Measurements from ENCODE around the gene NMNAT1. TPM values are rescaled to one million over a fixed set of nuclear protein-coding genes. Genes with fewer than 3 reads are reported as not detected.
"Not testable (repeated sequence)": the region's sequence is repeated elsewhere in the genome, so short reads cannot be mapped to it uniquely, and the experiment has no call there.

The NMNAT1 gene
- polyA plus RNA-seq, 2 of the 4 experiments (the other 2 are of a cell fraction), result 3.2 to 4.9 TPM

- no peak overlapping the region for H3K4me3 ChIP-seq
- DNase-seq (ENCODE audit: low read depth in 1 of 2, low spot score in 1 of 2) (no peak), FAIRE-seq (no peak), ATAC-seq (no peak)
- TF ChIP-seq KDM5A (IDR thresholded peaks at IDR 0.05), result no peak
- TF ChIP-seq ZC3H11A (IDR thresholded peaks at IDR 0.05), result no peak
- TF ChIP-seq ATOH8 (CRISPR knock-in tag; IDR thresholded peaks at IDR 0.05; ENCODE audit: low read depth), result no peak
- H3K4me2 ChIP-seq, result no peak overlapping the region
- no peak overlapping the region for H3K27ac ChIP-seq
- no peaks in the 10 kb centered on the region for H3K9me3 ChIP-seq
- no peaks in the 10 kb centered on the region for H3K4me1 ChIP-seq
- ChIA-PET POLR2A (no interaction called here), CTCF (interaction anchor here (1.0 to 1.5 kb wide), 2 partner anchors 19 to 24 kb away, joined by 3 read pairs; no protein-coding TSS in a partner anchor)
- 53% methylated on average over 3 of the region's 3 CpGs for WGBS (ENCODE audit: missing lambda C conversion rate)
These were observed 76.8 kb downstream of the NMNAT1 start for GRCh38 chr1:10020086-10020485.

GRCh38 chr1:10020678-10021077, 77.4 kb downstream of the NMNAT1 start:
- CTCF ChIA-PET, result not testable (repeated sequence)

GRCh38 chr1:10021992-10022391, 78.7 kb downstream of the NMNAT1 start:
- DNase-seq (ENCODE audit: low read depth in 1 of 2, low spot score in 1 of 2); H3K4me3 ChIP-seq; H3K27ac ChIP-seq; FAIRE-seq; POLR2A ChIA-PET; H3K4me2 ChIP-seq; H3K4me1 ChIP-seq; CTCF ChIA-PET; ATAC-seq; H3K9me3 ChIP-seq: not testable (repeated sequence)
- WGBS (ENCODE audit: missing lambda C conversion rate), result 83% methylated on average over 4 of the region's 4 CpGs

More at GRCh38 chr1:10020678-10021077, 77.4 kb downstream of the NMNAT1 start:
- H3K4me2 ChIP-seq; H3K4me1 ChIP-seq; H3K9me3 ChIP-seq; DNase-seq (ENCODE audit: low read depth in 1 of 2, low spot score in 1 of 2); ATAC-seq; FAIRE-seq; H3K27ac ChIP-seq; H3K4me3 ChIP-seq; POLR2A ChIA-PET: not testable (repeated sequence)
- WGBS (ENCODE audit: missing lambda C conversion rate), result 50% methylated on average over 2 of the region's 2 CpGs

GRCh38 chr1:10022656-10023055, 79.4 kb downstream of the NMNAT1 start:
- Histone ChIP-seq H3K9me3 (no peaks in the 10 kb centered on the region), H3K4me2 (no peak overlapping the region), H3K27ac (no peak overlapping the region), H3K4me3 (no peak overlapping the region), H3K4me1 (no peaks in the 10 kb centered on the region)
- CTCF ChIA-PET, result no interaction called here
- no peak for ATAC-seq
- WGBS (ENCODE audit: missing lambda C conversion rate), result 79% methylated on average over 7 of the region's 7 CpGs
- no peak for DNase-seq (ENCODE audit: low read depth in 1 of 2, low spot score in 1 of 2)
- TF ChIP-seq HES2 (IDR thresholded peaks at IDR 0.05) (no peak), HEYL (CRISPR knock-in tag; IDR thresholded peaks at IDR 0.05) (no peak), HDAC2 (IDR thresholded peaks at IDR 0.05) (no peak)
- no peak for FAIRE-seq
- POLR2A ChIA-PET, result no interaction called here

GRCh38 chr1:10025354-10025753, 82.1 kb downstream of the NMNAT1 start:
- DNase-seq (ENCODE audit: low read depth in 1 of 2, low spot score in 1 of 2), result no peak
- ATAC-seq, result no peak
- no peak overlapping the region for H3K27ac ChIP-seq
- H3K4me1 ChIP-seq, result no peaks in the 10 kb centered on the region
- H3K9me3 ChIP-seq, result no peaks in the 10 kb centered on the region
- FAIRE-seq, result no peak
- 46% methylated on average over 2 of the region's 2 CpGs for WGBS (ENCODE audit: missing lambda C conversion rate)
- no peak overlapping the region for H3K4me3 ChIP-seq
- ChIA-PET POLR2A (no interaction called here), CTCF (interaction anchor here (0.7 to 1.1 kb wide), 3 partner anchors 10 to 127 kb away, joined by 3 read pairs; no protein-coding TSS in a partner anchor)
- no peak overlapping the region for H3K4me2 ChIP-seq
- TF ChIP-seq ZSCAN20 (CRISPR knock-in tag; IDR thresholded peaks at IDR 0.05) (no peak), HES2 (IDR thresholded peaks at IDR 0.05) (no peak), RFX5 (IDR thresholded peaks at IDR 0.05) (no peak), CHD4 (IDR thresholded peaks at IDR 0.05; ENCODE audit: borderline replicate concordance) (no peak), RCOR1 (IDR thresholded peaks at IDR 0.05; ENCODE audit: low read depth, low read length) (no peak), RARB (CRISPR knock-in tag; IDR thresholded peaks at IDR 0.05) (no peak), HOXB5 (CRISPR knock-in tag; IDR thresholded peaks at IDR 0.05) (no peak), NPAS2 (CRISPR knock-in tag; IDR thresholded peaks at IDR 0.05; ENCODE audit: borderline replicate concordance) (no peak), MYC (IDR thresholded peaks at IDR 0.05; ENCODE audit: borderline replicate concordance, low read length) (no peak), TFCP2L1 (CRISPR knock-in tag; IDR thresholded peaks at IDR 0.05) (no peak), ZFP36 (IDR thresholded peaks at IDR 0.05; ENCODE audit: borderline replicate concordance, partially characterized antibody) (no peak), HMGXB4 (CRISPR knock-in tag; IDR thresholded peaks at IDR 0.05; ENCODE audit: borderline replicate concordance) (no peak), CHD2 (IDR thresholded peaks at IDR 0.05; ENCODE audit: low read length, partially characterized antibody) (no peak), FOXS1 (CRISPR knock-in tag; IDR thresholded peaks at IDR 0.05) (no peak), RAD21 (conservative IDR thresholded peaks at IDR 0.05 in 1 of 2, IDR thresholded peaks at IDR 0.05 in 1 of 2) (no peak), JUN (IDR thresholded peaks at IDR 0.05) (no peak), MAX (IDR thresholded peaks at IDR 0.05) (no peak), TP53 (CRISPR knock-in tag; IDR thresholded peaks at IDR 0.05) (no peak)

Measured in A549 (cell line).